ENCODE data around the gene DPF3. TPM values are rescaled to one million over a fixed set of nuclear protein-coding genes. Genes with fewer than 3 reads are reported as not detected.

The DPF3 gene
- total and polyA plus RNA-seq, 9 of the 15 experiments (the other 6 are each of a cell fraction or from before 2014, with no cell fraction given) = 0.21 to 4.9 (median 1.2) TPM

DNA sequence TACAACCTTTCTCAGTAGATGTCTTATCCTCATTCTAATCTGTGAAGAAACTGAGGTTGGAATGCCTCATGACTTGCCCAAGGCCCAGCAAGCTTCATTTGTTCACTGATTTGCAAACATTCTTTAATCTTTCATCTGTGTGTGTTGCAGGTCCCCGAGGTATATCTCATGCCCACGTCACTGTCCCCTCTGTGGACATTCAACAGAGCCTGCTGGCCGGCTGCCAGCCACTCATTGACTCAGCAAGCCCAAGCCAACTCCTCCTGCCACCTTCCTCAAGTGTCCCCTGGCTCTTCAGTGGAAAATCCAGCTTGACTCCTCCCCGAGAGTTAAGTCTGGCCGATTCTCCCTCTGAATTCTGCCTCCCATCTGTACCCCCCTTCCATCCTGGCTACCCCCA lies 30.4 kb upstream of the DPF3 start:
- H3K79me2 ChIP-seq (ENCODE audit: control insufficient read depth, insufficient read depth, low read length) = peaks cover 31% of the 10 kb centered on the region
- H3K4me3 ChIP-seq = no peak overlapping the region
- peak overlapping the region; percentile 15 to 98; a peak in 3 of 4 replicates for H3K9ac ChIP-seq (ENCODE audit: insufficient read depth in 1 of 2, low read depth in 2 of 2, low read length in 2 of 2)
- H3K27ac ChIP-seq (ENCODE audit: extremely low read depth, low read depth, low read length) = peak overlapping the region; percentile 98
- FAIRE-seq (peak; percentile 71), ATAC-seq (peak; percentile 8; the same call in 2 of the 3 replicates), DNase-seq (ENCODE audit: extremely low read depth in 1 of 4, low spot score in 3 of 4) (peak in 3 of 4 experiments; percentile 25 to 89 (median 66))
- H3K4me1 ChIP-seq (replicated peaks in 1 of 2; ENCODE audit: control insufficient read depth in 2 of 2, insufficient read depth in 2 of 2, low read length in 2 of 2) = peaks cover 21 to 40% of the 10 kb centered on the region in 2 experiments
- no peaks in the 10 kb centered on the region for H3K9me3 ChIP-seq (replicated peaks; ENCODE audit: control insufficient read depth, insufficient read depth, low read depth, low read length)
- peaks cover 3% of the 10 kb centered on the region; the same call in 1 of the 3 replicates for H3K36me3 ChIP-seq (ENCODE audit: control insufficient read depth, insufficient read depth, low read length)
- no peaks in the 10 kb centered on the region for H3K27me3 ChIP-seq (ENCODE audit: control insufficient read depth in 2 of 2, insufficient read depth in 2 of 2, low read length in 2 of 2)
- CTCF ChIA-PET (ENCODE audit: low intra/inter-chr PET ratio) = no interaction called here
- no peaks in the 10 kb centered on the region for H4K20me1 ChIP-seq (replicated peaks; ENCODE audit: control insufficient read depth, insufficient read depth, low read length)
- WGBS (ENCODE audit: insufficient coverage, low coverage, missing lambda C conversion rate) = 3% methylated on average over 5 of the region's 5 CpGs
- peak overlapping the region; percentile 88 for H2AFZ ChIP-seq (ENCODE audit: low read depth, low read length)
- POLR2A ChIA-PET = interaction anchor here (0.7 to 2.0 kb wide), 5 partner anchors 12 to 416 kb away, joined by 3 to 11 read pairs (median 4); partner anchors contain the start of gene ZFYVE1
- no TSS peak for BruUV-seq (replicated peaks)
- no peaks in the 10 kb centered on the region for H3K9me1 ChIP-seq (ENCODE audit: control insufficient read depth, insufficient read depth, low read length)
- peak overlapping the region; percentile 92 for H3K4me2 ChIP-seq (ENCODE audit: insufficient read depth, low read length)
- in situ Hi-C loops (cut with MboI) = no loop called here
- intact Hi-C loops (cut with micrococcal nuclease) = loop anchor here (10.0 kb wide), 1 partner anchor 540 kb away; no protein-coding TSS in a partner anchor
- TF ChIP-seq NFIX (CRISPR knock-in tag; IDR thresholded peaks at IDR 0.05; ENCODE audit: low read depth) = peak; percentile 59; the same call in 1 of the 2 replicates
- TF ChIP-seq, protein P1, sequence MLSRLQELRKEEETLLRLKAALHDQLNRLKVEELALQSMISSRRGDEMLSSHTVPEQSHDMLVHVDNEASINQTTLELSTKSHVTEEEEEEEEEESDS (CRISPR knock-in tag; IDR thresholded peaks at IDR 0.05) = no peak
- peak; percentile 21; the same call in 1 of the 2 replicates for TF ChIP-seq ZEB2 (IDR thresholded peaks at IDR 0.05)
- TF ChIP-seq, protein P2, sequence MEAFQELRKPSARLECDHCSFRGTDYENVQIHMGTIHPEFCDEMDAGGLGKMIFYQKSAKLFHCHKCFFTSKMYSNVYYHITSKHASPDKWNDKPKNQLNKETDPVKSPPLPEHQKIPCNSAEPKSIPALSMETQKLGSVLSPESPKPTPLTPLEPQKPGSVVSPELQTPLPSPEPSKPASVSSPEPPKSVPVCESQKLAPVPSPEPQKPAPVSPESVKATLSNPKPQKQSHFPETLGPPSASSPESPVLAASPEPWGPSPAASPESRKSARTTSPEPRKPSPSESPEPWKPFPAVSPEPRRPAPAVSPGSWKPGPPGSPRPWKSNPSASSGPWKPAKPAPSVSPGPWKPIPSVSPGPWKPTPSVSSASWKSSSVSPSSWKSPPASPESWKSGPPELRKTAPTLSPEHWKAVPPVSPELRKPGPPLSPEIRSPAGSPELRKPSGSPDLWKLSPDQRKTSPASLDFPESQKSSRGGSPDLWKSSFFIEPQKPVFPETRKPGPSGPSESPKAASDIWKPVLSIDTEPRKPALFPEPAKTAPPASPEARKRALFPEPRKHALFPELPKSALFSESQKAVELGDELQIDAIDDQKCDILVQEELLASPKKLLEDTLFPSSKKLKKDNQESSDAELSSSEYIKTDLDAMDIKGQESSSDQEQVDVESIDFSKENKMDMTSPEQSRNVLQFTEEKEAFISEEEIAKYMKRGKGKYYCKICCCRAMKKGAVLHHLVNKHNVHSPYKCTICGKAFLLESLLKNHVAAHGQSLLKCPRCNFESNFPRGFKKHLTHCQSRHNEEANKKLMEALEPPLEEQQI (IDR thresholded peaks at IDR 0.05) = no peak
- TF ChIP-seq, protein P3, sequence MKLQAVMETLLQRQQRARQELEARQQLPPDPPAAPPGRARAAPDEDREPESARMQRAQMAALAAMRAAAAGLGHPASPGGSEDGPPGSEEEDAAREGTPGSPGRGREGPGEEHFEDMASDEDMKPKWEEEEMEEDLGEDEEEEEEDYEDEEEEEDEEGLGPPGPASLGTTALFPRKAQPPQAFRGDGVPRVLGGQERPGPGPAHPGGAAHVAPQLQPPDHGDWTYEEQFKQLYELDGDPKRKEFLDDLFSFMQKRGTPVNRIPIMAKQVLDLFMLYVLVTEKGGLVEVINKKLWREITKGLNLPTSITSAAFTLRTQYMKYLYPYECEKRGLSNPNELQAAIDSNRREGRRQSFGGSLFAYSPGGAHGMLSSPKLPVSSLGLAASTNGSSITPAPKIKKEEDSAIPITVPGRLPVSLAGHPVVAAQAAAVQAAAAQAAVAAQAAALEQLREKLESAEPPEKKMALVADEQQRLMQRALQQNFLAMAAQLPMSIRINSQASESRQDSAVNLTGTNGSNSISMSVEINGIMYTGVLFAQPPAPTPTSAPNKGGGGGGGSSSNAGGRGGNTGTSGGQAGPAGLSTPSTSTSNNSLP (IDR thresholded peaks at IDR 0.05; ENCODE audit: borderline replicate concordance, low read depth, low read length) = 0 out of 2 replicates have a peak, but pooled peaks have one; percentile 31
- peak; percentile 62 for TF ChIP-seq NFE2 (IDR thresholded peaks at IDR 0.05; ENCODE audit: low read depth)
- no peak for TF ChIP-seq ZNF197 (CRISPR knock-in tag; IDR thresholded peaks at IDR 0.05; ENCODE audit: low read depth)
- TF ChIP-seq, protein P4, sequence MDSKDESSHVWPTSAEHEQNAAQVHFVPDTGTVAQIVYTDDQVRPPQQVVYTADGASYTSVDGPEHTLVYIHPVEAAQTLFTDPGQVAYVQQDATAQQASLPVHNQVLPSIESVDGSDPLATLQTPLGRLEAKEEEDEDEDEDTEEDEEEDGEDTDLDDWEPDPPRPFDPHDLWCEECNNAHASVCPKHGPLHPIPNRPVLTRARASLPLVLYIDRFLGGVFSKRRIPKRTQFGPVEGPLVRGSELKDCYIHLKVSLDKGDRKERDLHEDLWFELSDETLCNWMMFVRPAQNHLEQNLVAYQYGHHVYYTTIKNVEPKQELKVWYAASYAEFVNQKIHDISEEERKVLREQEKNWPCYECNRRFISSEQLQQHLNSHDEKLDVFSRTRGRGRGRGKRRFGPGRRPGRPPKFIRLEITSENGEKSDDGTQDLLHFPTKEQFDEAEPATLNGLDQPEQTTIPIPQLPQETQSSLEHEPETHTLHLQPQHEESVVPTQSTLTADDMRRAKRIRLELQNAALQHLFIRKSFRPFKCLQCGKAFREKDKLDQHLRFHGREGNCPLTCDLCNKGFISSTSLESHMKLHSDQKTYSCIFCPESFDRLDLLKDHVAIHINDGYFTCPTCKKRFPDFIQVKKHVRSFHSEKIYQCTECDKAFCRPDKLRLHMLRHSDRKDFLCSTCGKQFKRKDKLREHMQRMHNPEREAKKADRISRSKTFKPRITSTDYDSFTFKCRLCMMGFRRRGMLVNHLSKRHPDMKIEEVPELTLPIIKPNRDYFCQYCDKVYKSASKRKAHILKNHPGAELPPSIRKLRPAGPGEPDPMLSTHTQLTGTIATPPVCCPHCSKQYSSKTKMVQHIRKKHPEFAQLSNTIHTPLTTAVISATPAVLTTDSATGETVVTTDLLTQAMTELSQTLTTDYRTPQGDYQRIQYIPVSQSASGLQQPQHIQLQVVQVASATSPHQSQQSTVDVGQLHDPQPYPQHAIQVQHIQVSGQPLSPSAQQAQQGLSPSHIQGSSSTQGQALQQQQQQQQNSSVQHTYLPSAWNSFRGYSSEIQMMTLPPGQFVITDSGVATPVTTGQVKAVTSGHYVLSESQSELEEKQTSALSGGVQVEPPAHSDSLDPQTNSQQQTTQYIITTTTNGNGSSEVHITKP (IDR thresholded peaks at IDR 0.05; ENCODE audit: partially characterized antibody) = peak; percentile 28
- TF ChIP-seq MEIS2 (IDR thresholded peaks at IDR 0.05; ENCODE audit: partially characterized antibody) = peak; percentile 47
- TF ChIP-seq EP300 (IDR thresholded peaks at IDR 0.05; ENCODE audit: low read length) = peak; percentile 30; the same call in 1 of the 2 replicates
- peak; percentile 75 for TF ChIP-seq CREM (IDR thresholded peaks at IDR 0.05; ENCODE audit: low read depth)
- TF ChIP-seq ATF7 (IDR thresholded peaks at IDR 0.05) = peak; percentile 30
- TF ChIP-seq JUND (IDR thresholded peaks at IDR 0.05; ENCODE audit: borderline replicate concordance, low read depth, low read length) = peak; percentile 38; the same call in 1 of the 2 replicates
- peak; percentile 54; the same call in 1 of the 3 replicates for TF ChIP-seq JUND (tag; IDR thresholded peaks at IDR 0.05; ENCODE audit: borderline replicate concordance, low read depth, low read length)

Data from K562 (cell line).